ENCODE data around the gene CLDN3.

GRCh38 chr7:73802459-73802858, 32.4 kb upstream of the CLDN3 start:
- TF ChIP-seq CTCF (IDR thresholded peaks at IDR 0.05) (no peak), POLR2AphosphoS5 (IDR thresholded peaks at IDR 0.05) (no peak), POLR2A (IDR thresholded peaks at IDR 0.05; ENCODE audit: low read depth) (no peak), EP300 (IDR thresholded peaks at IDR 0.05) (no peak)
